GM18511 (cell line): ENCODE measurements around the gene ADAMTSL2.

ENCODE experiments used
- ATAC-seq: cut with Tn5 transposase; IDR thresholded peaks from one replicate; pipeline ENCODE4 v1.9.1; 2021; ENCODE audit warnings: mild to moderate bottlenecking, moderate library complexity; ENCODE audit not compliant: unreplicated experiment

Gene ADAMTSL2

GRCh38 chr9:133534346-133535291, at the start of gene ADAMTSL2:
Gene ADAMTSL2 (plus strand): TSS chr9:133534704. CDS start chr9:133536713, 2,009 bp downstream.
- no peak for ATAC-seq

GRCh38 chr9:133485531-133486260, 48.8 kb upstream of the ADAMTSL2 start:
- ATAC-seq = no peak

DNA sequence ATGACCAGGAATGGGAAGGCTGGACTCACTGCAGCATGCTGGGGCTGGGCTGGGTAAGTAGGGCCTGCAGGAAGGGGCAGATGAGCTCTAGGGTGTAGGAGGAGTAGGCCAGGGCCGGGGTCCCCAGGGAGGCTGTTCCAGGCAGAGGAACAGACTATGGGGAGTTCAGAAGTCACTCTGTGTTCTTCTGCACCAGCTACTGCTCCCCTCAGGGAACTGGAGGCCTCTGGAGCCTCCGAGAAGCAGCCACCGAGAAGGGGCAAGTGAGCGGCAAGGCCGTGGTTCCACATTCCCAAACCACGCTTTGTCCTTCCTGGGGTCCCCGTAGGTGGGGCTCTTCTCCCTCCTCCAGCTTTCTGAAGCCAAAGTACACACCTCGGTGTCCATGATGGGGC, 47.2 kb upstream of the ADAMTSL2 start:
- no peak for ATAC-seq

GRCh38 chr9:133488686-133489252, 45.7 kb upstream of the ADAMTSL2 start:
- no peak for ATAC-seq

GRCh38 chr9:133489253-133490190, 45.0 kb upstream of the ADAMTSL2 start:
- no peak for ATAC-seq

- no peak for ATAC-seq
Observed at GRCh38 chr9:133490201-133490681, 44.3 kb upstream of the ADAMTSL2 start.

GRCh38 chr9:133490865-133491655, 43.4 kb upstream of the ADAMTSL2 start:
- ATAC-seq = no peak

- ATAC-seq = no peak
Observed at GRCh38 chr9:133491656-133491925, 42.9 kb upstream of the ADAMTSL2 start.

GRCh38 chr9:133492061-133493021, 42.2 kb upstream of the ADAMTSL2 start:
- no peak for ATAC-seq

- no peak for ATAC-seq
Observed at GRCh38 chr9:133493428-133493827, 41.1 kb upstream of the ADAMTSL2 start.

GRCh38 chr9:133493845-133494540, 40.5 kb upstream of the ADAMTSL2 start:
- ATAC-seq = no peak

DNA sequence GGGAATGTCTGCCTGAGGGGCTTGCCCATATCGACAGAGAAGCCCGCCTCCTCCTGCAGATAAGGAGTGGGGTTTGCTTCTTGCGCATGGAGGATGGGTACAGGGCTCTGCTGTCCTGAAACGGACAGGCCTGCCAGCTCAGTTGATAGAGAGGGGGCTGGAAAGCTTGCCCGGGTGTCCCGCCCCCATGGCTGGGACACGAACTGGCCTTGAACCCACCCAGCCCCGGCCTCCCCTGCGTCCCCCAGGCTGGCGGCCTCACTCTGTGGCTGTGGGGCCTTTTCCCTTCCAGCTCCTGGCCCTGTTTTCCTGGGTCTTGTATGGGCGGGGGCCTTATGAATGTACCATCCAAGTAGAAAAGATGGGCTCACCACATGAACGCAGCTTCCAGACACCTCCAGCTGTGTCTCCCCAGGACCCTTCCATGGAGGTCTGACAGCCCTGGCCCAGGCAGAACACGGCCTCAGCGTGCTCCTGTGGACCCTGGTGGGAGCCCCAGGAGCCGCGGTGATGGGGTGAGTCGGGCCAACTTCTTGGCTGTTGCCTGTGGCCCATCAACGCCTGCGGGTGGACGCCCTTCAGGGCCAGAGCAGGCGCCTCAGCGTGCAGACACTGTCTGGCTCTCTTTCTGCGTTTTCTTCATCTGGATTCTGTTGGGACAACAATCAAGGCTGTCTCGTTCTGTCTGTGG, 39.7 kb upstream of the ADAMTSL2 start:
- ATAC-seq = no peak

DNA sequence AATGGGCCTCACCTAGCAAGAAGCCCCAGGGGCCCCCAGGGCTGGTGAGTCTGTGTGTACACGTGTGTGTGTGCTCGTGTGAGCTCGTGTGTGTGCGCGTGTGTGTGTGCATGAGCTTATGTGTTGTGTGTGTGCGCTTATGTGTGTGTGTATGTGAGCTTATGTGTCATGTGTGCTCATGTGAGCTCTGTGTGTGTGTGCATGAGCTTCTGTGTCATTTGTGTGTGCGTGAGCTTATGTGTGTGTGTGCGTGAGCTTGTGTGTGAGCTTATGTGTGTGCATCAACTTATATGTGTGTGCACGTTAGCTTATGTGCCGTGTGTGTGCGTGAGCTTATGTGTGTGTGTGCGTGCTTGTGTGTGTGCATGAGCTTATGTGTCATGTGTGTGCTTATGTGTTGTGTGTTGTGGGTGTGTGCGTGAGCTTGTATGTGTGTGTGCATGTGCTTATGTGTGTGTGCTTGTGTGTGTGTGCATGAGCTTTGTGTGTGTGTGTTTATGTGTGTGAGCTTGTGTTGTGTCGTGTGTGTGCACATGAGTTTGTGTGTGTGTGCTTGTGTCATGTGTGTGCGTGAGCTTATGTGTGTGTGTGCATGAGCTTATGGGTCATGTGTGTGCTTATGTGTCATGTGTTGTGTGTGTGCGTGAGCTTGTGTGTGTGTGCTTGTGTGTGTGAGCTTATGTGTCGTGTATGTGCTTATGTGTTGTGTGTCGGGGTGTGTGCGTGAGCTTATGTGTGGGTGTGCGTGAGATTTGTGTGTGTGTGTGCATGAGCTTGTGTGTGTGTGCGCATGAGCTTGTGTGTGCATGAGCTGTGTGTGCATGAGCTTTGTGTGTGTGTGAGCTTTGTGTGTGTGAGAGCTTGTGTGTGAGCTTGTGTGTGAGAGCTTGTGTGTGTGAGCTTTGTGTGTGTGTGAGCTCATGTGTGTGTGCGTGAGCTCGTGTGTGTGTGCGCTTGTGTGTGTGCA, 38.9 kb upstream of the ADAMTSL2 start:
- no peak for ATAC-seq

DNA sequence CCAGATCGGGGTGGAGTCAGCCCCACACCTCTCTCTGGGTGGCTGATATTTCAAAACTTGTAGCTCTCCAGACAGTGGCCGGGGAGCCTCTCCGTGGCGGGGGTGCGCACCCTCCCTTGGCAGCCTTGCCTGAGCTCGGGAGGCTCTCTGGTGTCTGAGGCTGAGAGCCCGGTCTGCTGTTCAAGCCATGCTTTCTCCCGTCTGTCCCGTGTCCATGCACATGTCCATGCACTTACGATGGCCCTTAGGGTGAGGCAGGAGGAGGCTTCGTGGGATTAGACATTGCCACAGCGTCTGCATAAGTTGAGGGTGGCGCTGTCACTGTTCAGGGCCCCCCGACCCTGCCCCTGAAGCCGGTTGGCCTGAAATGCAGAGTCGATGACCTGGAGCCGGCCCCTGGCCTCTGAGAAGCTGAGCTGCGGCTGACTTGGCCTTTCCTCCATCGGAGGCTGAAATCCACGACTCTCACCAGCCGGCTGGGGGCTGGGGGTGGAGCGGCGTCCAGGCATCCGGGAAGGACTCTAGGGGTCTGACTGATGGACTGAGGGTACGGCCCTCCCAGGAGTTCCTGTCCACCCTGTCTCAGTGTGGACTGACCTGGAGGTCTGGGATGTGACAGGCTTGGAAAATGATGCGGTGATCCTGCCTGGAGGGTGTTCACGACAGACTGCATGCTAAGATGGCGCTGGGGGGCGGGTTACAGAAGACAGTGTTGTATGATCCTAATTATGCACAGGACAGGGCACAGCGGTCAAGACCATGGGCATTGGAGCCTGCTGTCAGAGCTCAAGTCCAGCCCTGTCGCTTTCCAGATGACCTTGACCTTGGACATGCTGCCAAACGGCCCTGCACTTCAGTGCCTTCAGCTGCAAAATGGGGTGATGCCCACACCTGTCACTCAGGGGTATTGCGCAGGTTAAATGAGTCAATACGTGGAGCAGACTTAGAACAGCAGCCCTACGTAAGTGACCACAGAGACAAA, 37.4 kb upstream of the ADAMTSL2 start:
- no peak for ATAC-seq
